ENCODE data around the gene DKC1. TPM values are rescaled to one million over a fixed set of nuclear protein-coding genes. Genes with fewer than 3 reads are reported as not detected.

Gene DKC1
- total RNA-seq, 1 experiment from 2014 or later, result 115 TPM

DNA sequence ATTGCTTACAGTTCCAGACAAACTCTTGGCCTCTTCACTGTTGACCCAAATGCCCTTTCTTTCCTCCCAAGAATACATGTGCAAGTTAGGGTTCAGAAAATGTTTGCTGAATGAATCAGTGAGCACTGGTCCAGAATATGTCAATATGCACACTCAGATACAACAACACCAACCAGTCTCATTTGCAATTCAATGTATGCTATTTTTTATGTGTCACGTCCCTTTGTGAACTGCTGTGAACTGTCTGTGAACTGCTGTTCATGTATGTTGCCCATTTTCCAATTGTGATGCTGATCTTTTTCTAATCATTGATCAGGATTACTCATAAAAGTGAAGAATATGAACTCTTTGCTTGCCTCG, 29.6 kb upstream of the DKC1 start:
- intact Hi-C loops (cut with micrococcal nuclease), result no loop called here
- H3K4me2 ChIP-seq (ENCODE audit: low read length), result peak overlapping the region; percentile 78
- peaks cover 3% of the 10 kb centered on the region for H3F3A ChIP-seq (ENCODE audit: low read length, unreplicated experiment)
- no peaks in the 10 kb centered on the region for H3K27me3 ChIP-seq (ENCODE audit: low read length)
- BruUV-seq (replicated peaks), result no TSS peak
- no peaks in the 10 kb centered on the region for H3K9me3 ChIP-seq (ENCODE audit: low read length)
- TF ChIP-seq CTCF (conservative IDR thresholded peaks at IDR 0.05; ENCODE audit: low read depth, low read length) (no peak), EZH2 (IDR thresholded peaks at IDR 0.05; ENCODE audit: low read length, unreplicated experiment) (no peak), EZH2phosphoT487 (IDR thresholded peaks at IDR 0.05; ENCODE audit: borderline replicate concordance, low read length) (no peak)
- peaks cover 54% of the 10 kb centered on the region for H3K4me1 ChIP-seq (ENCODE audit: insufficient read depth, low read length)
- peak overlapping the region; percentile 92 for H3K27ac ChIP-seq (ENCODE audit: low read length)
- peak overlapping the region; percentile 9; the same call in 1 of the 2 replicates for H3K4me3 ChIP-seq (ENCODE audit: low read length)
- CTCF ChIA-PET, result interaction anchor here (0.7 kb wide), 1 partner anchor 100 kb away, joined by 4 read pairs; no protein-coding TSS in a partner anchor
- no peaks in the 10 kb centered on the region for H4K20me1 ChIP-seq (ENCODE audit: low read length)
- DNase-seq (peak; percentile 67), ATAC-seq (peak; percentile 49)
- H3K9me2 ChIP-seq (replicated peaks; ENCODE audit: low read length), result no peaks in the 10 kb centered on the region
- peak overlapping the region; percentile 54 for H3K9ac ChIP-seq (ENCODE audit: low read length)
- no peaks in the 10 kb centered on the region for H3K79me2 ChIP-seq (ENCODE audit: low read length)
- H2AFZ ChIP-seq (ENCODE audit: low read length), result no peak overlapping the region
- POLR2A ChIA-PET (ENCODE audit: unreplicated experiment), result no interaction called here
- H3K36me3 ChIP-seq (ENCODE audit: low read depth, low read length), result no peaks in the 10 kb centered on the region

DNA sequence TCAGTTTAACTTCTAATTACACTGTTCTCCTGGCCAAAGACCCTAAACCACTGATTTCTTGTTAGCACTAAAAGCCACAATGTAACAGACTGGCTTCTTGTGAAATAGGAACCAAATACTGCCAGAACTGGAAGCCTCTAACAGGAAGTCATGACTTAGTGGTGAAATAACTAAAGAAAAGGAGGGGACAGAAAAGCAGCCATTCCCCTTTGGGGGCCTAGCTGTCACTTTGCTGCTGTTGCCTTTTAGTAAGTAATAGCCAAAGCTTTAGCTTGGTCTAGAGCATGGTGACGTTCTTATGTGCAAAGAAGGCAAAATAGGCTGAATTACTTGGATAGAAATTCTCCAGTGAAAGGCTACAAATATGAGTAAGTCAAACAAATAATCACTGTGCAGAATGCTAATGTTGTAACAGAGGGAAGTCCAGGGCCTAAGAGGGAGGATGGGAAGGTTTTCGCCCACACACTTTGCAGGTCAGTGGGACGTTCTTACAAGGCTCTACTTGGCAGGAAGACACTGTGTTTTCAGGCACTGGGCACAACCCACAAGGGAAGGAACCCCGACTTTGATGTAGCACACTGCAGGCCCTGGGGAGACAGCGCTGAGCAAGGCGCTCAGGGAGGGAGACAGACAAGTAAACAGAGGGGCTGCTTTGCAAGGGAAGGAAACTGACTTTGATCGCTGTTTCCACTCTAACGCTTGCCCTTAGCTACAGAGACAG, 28.4 kb upstream of the DKC1 start:
- Histone ChIP-seq H3K36me3 (ENCODE audit: low read depth, low read length) (no peaks in the 10 kb centered on the region), H3K4me3 (ENCODE audit: low read length) (no peak overlapping the region), H3K4me1 (ENCODE audit: insufficient read depth, low read length) (peaks cover 56% of the 10 kb centered on the region), H3K9ac (ENCODE audit: low read length) (no peak overlapping the region), H3K9me3 (ENCODE audit: low read length) (no peaks in the 10 kb centered on the region), H3K4me2 (ENCODE audit: low read length) (peak overlapping the region; percentile 78), H4K20me1 (ENCODE audit: low read length) (no peaks in the 10 kb centered on the region), H3K79me2 (ENCODE audit: low read length) (no peaks in the 10 kb centered on the region), H3K27ac (ENCODE audit: low read length) (peak overlapping the region; percentile 92), H3K27me3 (ENCODE audit: low read length) (no peaks in the 10 kb centered on the region), H3K9me2 (replicated peaks; ENCODE audit: low read length) (no peaks in the 10 kb centered on the region), H3F3A (ENCODE audit: low read length, unreplicated experiment) (peaks cover 3% of the 10 kb centered on the region), H2AFZ (ENCODE audit: low read length) (no peak overlapping the region)
- DNase-seq (peak; percentile 43), ATAC-seq (no peak; the same call in 1 of the 2 replicates)
- no TSS peak for BruUV-seq (replicated peaks)
- intact Hi-C loops (cut with micrococcal nuclease), result no loop called here
- ChIA-PET POLR2A (ENCODE audit: unreplicated experiment) (no interaction called here), CTCF (no interaction called here)
- TF ChIP-seq EZH2phosphoT487 (IDR thresholded peaks at IDR 0.05; ENCODE audit: borderline replicate concordance, low read length), result no peak
- TF ChIP-seq CTCF (conservative IDR thresholded peaks at IDR 0.05; ENCODE audit: low read depth, low read length), result no peak
- no peak for TF ChIP-seq EZH2 (IDR thresholded peaks at IDR 0.05; ENCODE audit: low read length, unreplicated experiment)

GRCh38 chrX:154735695-154736393, 26.8 kb upstream of the DKC1 start:
- peak; percentile 7 for DNase-seq
- BruUV-seq (replicated peaks), result no TSS peak
- no peaks in the 10 kb centered on the region for H3K36me3 ChIP-seq (ENCODE audit: low read depth, low read length)
- no peak overlapping the region for H3K4me3 ChIP-seq (ENCODE audit: low read length)
- no peaks in the 10 kb centered on the region for H3K9me2 ChIP-seq (replicated peaks; ENCODE audit: low read length)
- H3K27me3 ChIP-seq (ENCODE audit: low read length), result no peaks in the 10 kb centered on the region
- H3K9me3 ChIP-seq (ENCODE audit: low read length), result no peaks in the 10 kb centered on the region
- peaks cover 42% of the 10 kb centered on the region for H3K4me1 ChIP-seq (ENCODE audit: insufficient read depth, low read length)
- no peak overlapping the region for H3K27ac ChIP-seq (ENCODE audit: low read length)
- no peak overlapping the region for H3K9ac ChIP-seq (ENCODE audit: low read length)
- TF ChIP-seq CTCF (conservative IDR thresholded peaks at IDR 0.05; ENCODE audit: low read depth, low read length), result no peak
- H3K79me2 ChIP-seq (ENCODE audit: low read length), result no peaks in the 10 kb centered on the region
- H4K20me1 ChIP-seq (ENCODE audit: low read length), result no peaks in the 10 kb centered on the region
- ATAC-seq, result no peak
- H2AFZ ChIP-seq (ENCODE audit: low read length), result no peak overlapping the region
- intact Hi-C loops (cut with micrococcal nuclease), result no loop called here
- H3F3A ChIP-seq (ENCODE audit: low read length, unreplicated experiment), result peaks cover 3% of the 10 kb centered on the region
- POLR2A ChIA-PET (ENCODE audit: unreplicated experiment), result no interaction called here
- CTCF ChIA-PET, result no interaction called here
- no peak overlapping the region for H3K4me2 ChIP-seq (ENCODE audit: low read length)
